HG02943 (cell line): ENCODE data around the gene SEMA6B.

Source experiments
- ATAC-seq: cut with Tn5 transposase; IDR thresholded peaks from one replicate; pipeline ENCODE4 v1.9.1; 2021; ENCODE audit warnings: mild to moderate bottlenecking, low read depth, moderate library complexity; ENCODE audit not compliant: unreplicated experiment

Gene SEMA6B

DNA sequence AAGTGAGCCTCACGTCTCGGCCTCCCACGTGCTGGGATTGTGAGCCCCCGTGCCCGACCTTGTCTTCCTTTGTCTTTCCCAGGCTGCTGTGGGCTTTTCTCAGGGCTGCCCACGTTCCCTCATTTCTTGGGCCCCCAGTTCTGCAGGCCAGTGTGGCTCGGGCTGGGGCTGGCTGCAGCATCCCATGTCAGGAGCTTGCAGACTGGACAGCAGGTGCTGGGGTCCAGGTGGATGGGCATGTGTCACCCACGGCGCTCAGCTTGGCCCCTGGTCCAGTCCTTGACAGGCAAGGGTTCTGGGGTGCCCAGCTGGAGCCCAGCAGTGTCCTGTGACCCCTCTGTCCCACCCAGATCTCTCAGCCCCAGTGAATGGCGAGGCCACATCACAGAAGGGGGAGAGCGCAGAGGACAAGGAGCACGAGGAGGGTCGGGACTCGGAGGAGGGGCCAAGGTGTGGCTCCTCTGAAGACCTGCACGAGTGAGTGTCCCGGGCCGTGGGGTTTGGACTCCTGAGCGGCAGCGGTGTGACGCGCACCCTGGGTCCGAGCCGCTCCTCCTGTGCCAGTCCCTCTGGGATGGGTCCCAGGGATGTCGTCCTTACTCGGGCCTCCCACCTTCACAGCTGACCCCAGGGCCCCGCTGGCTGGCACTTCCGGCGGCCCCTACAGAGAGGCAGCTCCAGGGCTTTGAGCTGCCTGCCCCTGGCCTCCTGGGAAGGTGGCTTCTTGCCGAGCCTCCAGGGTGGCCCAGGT lies 58.5 kb downstream of the SEMA6B start:
- ATAC-seq = no peak

DNA sequence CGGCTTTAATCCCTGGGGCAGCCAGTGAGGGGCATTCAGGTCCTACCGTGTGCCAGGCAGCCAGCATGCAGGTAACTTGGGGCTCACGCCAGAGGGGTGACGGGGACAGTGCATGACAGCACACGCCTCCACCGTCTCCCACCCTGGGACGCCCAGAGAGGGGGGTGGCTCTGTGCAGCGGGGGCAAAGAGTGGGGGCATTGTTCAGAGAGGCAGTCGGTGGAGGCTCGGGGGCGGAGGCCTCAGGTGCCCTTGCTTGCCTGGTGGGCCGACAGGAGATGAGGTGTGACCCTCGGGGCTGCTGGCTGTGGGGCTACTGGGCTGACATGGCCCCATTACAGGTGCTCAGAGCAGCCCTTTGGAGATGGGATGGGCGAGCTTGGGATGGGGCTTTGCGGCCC lies 59.6 kb downstream of the SEMA6B start:
- no peak for ATAC-seq

GRCh38 chr19:4499318-4499717 lies 60.2 kb downstream of the SEMA6B start:
- no peak for ATAC-seq

DNA sequence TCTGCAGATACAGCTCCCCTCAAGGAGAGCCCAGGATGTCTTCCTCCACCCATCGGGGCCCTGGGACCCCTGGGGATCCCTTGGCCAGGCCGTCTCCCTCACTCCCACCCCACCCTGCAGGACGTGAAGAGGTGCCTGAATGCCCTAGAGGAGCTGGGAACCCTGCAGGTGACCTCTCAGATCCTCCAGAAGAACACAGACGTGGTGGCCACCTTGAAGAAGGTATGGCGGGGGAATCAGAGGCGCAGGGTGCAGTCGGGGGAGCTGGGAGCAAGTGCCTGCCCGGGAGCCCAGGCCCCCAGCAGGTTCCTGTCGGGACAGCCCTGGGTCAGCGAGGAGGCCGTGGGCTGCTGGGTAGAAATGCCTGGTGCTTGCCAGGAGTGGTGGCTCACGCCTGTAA lies 60.8 kb downstream of the SEMA6B start:
- ATAC-seq = no peak

DNA sequence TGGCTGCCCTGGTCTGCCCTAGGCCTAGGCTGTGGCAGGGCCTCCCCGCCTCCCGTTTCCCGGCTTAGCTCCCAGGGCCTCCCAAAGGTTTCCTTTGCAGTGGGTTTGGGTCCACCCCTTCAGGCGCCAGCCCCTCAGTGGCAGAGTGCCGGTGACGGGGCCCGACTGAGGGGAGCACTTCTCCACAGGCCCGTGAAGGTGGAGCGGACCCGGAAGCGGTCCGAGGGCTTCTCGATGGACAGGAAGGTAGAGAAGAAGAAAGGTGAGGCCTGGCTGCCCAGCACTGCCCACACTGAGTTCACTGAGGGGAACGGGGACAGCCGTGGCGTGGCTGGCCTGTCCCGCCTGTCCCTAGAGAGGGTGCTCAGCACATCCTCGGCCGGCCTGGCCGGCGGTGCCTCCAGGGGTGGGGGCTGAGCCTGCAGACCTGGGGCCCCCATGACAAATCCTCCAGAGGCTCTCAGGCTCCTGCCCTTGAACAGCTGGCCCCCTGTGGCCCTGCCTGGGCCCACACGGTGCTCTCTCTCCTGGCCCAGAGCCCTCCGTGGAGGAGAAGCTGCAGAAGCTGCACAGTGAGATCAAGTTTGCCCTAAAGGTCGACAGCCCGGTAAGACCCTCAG lies 61.6 kb downstream of the SEMA6B start:
- ATAC-seq = no peak

DNA sequence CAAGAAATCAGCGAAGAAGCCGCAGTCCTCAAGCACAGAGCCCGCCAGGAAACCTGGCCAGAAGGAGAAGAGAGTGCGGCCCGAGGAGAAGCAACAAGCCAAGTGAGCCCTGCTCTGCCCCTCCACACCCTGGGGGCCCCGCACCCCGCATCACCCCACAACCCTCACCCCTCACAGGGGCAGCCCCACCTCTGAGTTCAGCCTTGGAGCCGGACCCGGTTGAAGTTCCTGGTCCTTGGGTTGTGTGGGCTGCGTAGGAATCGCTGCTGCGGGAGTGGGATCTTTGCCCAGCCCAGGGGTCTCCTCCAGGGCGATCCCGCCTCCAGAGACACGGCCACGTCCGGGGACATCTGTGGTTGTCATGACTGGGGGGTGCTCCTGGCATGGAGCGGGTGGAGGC lies 63.2 kb downstream of the SEMA6B start:
- ATAC-seq = no peak

DNA sequence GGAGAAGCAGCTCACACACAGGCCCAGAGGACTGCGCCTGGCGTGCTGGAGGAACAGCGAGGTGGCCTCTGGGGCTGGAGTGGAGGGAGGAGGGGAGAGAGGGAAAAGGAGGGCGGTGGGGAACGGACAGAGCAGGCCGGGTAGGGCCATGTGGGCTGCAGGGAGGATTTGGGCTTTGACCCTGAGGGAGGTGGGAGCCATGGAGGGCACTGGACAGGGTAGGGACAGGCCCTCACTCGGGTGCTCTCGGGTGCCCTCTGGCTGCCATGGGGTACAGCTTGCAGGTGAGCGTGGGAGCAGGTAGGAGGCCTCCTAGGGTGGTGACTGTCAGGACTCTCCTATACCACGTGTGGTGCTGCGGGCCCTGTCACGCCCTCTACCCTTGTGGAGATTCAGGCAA lies 64.0 kb downstream of the SEMA6B start:
- no peak for ATAC-seq

DNA sequence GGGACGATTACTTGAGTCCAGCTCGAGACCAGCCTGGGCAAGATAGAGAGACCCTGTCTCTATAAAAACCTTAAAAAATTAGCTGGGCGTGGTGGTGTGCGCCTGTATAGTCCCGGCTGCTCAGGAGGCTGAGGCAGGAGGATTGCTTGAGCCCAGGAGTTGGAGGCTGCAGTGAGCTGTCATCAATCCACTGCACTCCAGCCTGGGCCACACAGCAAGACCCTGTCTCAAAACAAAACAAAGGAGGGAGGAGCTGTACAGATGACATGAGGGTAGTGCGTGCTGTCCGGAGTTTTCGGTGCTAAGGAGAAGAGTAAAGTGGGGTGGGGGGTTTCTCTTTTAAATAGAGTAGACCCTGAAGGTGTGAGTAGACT lies 64.8 kb downstream of the SEMA6B start:
- no peak for ATAC-seq

DNA sequence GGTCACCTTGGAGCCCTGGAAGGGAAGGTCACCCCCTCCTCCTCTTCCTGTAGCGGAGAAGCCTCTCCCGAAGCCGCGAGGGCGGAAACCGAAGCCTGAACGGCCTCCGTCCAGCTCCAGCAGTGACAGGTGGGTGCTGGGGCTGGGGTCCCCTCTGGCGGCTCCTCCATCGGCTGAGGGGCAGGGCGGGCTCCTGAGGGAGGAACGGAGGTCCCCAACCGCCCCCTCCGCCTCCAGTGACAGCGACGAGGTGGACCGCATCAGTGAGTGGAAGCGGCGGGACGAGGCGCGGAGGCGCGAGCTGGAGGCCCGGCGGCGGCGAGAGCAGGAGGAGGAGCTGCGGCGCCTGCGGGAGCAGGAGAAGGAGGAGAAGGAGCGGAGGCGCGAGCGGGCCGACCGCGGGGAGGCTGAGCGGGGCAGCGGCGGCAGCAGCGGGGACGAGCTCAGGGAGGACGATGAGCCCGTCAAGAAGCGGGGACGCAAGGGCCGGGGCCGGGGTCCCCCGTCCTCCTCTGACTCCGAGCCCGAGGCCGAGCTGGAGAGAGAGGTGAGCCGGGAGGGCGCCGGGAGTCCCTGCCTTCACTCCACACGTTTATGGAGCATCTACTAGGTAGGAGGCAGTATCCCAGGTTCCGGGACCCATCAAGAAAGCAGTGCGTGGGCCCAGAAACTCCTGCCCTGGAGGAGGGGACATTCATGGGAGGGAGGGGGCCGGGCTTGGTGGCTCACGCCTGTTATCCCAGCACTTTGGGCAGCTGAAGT lies 65.4 kb downstream of the SEMA6B start:
- ATAC-seq = no peak

DNA sequence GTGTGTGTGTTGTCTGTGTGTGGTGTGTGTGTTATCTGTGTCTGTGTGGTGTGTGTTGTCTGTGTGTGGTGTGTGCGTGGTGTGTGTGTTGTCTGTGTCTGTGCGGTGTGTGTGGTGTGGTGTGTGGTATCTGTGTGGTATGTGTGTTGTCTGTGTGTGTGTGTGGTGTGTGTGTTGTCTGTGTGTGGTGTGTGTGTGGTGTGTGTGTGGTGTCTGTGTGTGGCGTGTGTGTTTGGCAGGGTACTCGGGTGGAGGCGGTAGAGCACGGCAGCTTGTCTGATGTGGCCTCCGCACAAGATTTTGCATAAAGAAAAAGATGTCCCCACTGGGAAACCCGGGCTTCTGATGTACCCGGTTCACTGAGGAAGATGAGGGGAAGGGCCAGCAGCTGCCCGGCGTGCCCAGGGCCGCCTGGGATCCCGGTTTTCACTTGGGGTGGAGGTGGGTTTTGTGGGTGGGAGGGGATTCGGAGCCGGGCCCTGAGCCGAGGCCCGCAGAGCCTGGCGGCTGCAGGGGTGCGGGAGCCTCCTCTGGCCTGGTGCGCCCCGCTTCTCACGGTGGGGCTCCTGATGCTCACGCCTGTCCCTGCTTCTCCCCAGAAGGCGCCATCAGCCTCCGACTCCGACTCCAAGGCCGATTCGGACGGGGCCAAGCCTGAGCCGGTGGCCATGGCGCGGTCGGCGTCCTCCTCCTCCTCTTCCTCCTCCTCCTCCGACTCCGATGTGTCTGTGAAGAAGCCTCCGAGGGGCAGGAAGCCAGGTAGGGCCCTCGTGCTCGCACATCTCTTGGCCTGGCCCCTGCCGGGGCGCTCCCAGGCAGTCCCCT lies 66.2 kb downstream of the SEMA6B start:
- ATAC-seq = no peak
